Activated T-cell treated with anti-CD3 and anti-CD28 coated beads, Interleukin-2, amount 50 U/mL, for 4 hours (primary cell): ENCODE measurements around the gene BBS9. TPM values are rescaled to one million over a fixed set of nuclear protein-coding genes. Genes with fewer than 3 reads are reported as not detected.

Experiments
- ATAC-seq, 2 donors: fragments of 200-7000 bp; cut with Tn5 transposase; one replicate each; pipeline ENCODE4 v1.10.0; 2021
- DNase-seq: peaks from one replicate; pipeline ENCODE4 v3.0.0-alpha.2; 2020
- H3K27me3 Mint-ChIP-seq: one replicate; pipeline ENCODE4 v1.8.0; 2021; ENCODE audit warnings: low read depth, mixed read lengths
- H3K36me3 Mint-ChIP-seq: one replicate; pipeline ENCODE4 v1.8.0; 2022; ENCODE audit warnings: mixed read lengths; ENCODE audit not compliant: insufficient read depth
- H3K4me1 Mint-ChIP-seq: one replicate; pipeline ENCODE4 v1.8.0; 2021; ENCODE audit warnings: low read depth, mixed read lengths
- H3K4me3 Mint-ChIP-seq: one replicate; pipeline ENCODE4 v1.8.0; 2021; ENCODE audit warnings: mild to moderate bottlenecking, moderate library complexity, mixed read lengths
- H3K9me3 Mint-ChIP-seq: one replicate; pipeline ENCODE4 v1.8.0; 2021; ENCODE audit warnings: mixed read lengths
- total RNA-seq, 3 donors: library from RNA; stranded (reverse); gene quantifications; one replicate each; pipeline ENCODE4 v1.2.1, GENCODE V29; 2021

BBS9 gene
- total RNA-seq, 3 donors from 2014 or later: 4.1 to 5.0 (median 4.5) TPM

DNA sequence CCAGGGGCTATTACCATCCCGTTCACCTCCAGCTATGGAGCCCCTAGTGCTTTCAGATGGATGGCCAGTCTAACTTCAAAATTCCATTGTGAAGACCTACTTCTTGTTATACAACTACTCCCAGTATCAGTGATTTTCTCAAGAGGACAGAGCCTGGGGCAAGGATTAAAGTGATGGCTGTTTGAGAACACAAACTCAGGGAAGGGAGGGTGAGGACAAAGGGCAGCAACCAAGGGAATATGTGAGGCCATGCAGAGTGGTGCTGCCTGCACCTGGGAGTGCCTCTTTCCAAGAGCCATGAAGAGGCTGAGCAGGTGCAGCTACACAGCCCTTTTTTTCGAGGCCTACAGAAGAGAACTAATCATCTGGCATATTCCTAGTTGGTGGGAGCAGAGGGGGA, 472.5 kb downstream of the BBS9 start:
- H3K4me3 Mint-ChIP-seq: no peak overlapping the region

GRCh38 chr7:33604056-33604455, 474.7 kb downstream of the BBS9 start:
- Mint-ChIP-seq H3K4me3 (no peak overlapping the region), H3K9me3 (peaks cover 4% of the 10 kb centered on the region), H3K36me3 (peaks cover 32% of the 10 kb centered on the region), H3K27me3 (no peaks in the 10 kb centered on the region), H3K4me1 (no peaks in the 10 kb centered on the region)
- DNase-seq (no peak), ATAC-seq (no peak)

More for the DNA sequence above, 472.5 kb downstream of the BBS9 start:
- ATAC-seq (no peak), DNase-seq (no peak)
- Mint-ChIP-seq H3K4me1 (no peaks in the 10 kb centered on the region), H3K9me3 (no peaks in the 10 kb centered on the region), H3K27me3 (no peaks in the 10 kb centered on the region), H3K36me3 (peaks cover 25% of the 10 kb centered on the region)

DNA sequence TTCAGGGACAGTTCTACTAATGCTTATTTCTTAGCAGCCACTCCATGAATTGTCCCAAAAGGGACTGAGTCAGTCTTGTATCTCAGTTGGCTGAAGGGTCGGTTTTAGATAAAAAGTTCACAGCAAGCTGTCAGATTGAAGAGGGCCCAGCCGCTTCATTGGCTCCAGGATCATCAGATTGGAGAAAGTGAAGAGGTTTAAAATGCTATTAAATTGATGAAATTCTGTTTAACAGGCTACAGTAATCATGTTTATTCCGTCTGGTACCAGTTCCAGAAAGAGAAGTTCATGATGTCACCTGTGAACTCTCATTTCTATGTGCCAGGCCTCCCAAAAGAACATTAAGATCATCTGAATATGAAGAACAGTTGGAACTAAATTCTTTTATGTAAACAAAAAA, 481.6 kb downstream of the BBS9 start:
- Mint-ChIP-seq H3K36me3 (peaks cover 34% of the 10 kb centered on the region), H3K9me3 (peaks cover 4% of the 10 kb centered on the region), H3K4me3 (no peak overlapping the region), H3K27me3 (no peaks in the 10 kb centered on the region), H3K4me1 (no peaks in the 10 kb centered on the region)
- ATAC-seq (no peak), DNase-seq (no peak)

DNA sequence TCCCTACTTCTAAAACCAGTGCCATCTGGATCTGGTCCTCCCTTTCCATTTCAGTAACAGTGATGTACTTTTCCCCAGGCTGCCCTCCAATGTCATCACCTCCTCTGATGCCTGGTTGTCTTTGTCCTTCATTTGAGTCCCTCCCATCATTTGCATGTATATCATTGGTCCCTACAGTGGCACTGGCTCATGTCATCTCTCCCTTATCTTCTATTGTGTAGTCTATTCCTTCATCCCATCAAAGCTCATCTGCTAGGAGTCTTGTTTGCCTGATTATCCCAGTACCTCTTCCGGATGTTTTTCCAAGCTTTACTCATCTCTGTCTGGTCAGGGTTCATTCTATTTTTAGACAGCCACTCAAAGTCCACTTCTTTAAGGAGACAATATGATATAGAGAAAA, 483.1 kb downstream of the BBS9 start:
- H3K4me3 Mint-ChIP-seq: no peak overlapping the region
- no peak for ATAC-seq
- DNase-seq: no peak
- peaks cover 8% of the 10 kb centered on the region for H3K9me3 Mint-ChIP-seq
- no peaks in the 10 kb centered on the region for H3K4me1 Mint-ChIP-seq
- no peaks in the 10 kb centered on the region for H3K27me3 Mint-ChIP-seq
- H3K36me3 Mint-ChIP-seq: peaks cover 24% of the 10 kb centered on the region

GRCh38 chr7:33614357-33615117, 485.2 kb downstream of the BBS9 start:
- DNase-seq: no peak

GRCh38 chr7:33616752-33617151, 487.4 kb downstream of the BBS9 start:
- no peaks in the 10 kb centered on the region for H3K27me3 Mint-ChIP-seq
- H3K4me3 Mint-ChIP-seq: no peak overlapping the region
- no peak for DNase-seq
- no peaks in the 10 kb centered on the region for H3K4me1 Mint-ChIP-seq
- H3K9me3 Mint-ChIP-seq: peaks cover 33% of the 10 kb centered on the region
- peaks cover 8% of the 10 kb centered on the region for H3K36me3 Mint-ChIP-seq
- no peak for ATAC-seq

More at GRCh38 chr7:33614357-33615117, 485.2 kb downstream of the BBS9 start:
- H3K27me3 Mint-ChIP-seq: no peaks in the 10 kb centered on the region
- no peaks in the 10 kb centered on the region for H3K4me1 Mint-ChIP-seq
- H3K4me3 Mint-ChIP-seq: no peak overlapping the region
- H3K9me3 Mint-ChIP-seq: peaks cover 14% of the 10 kb centered on the region
- H3K36me3 Mint-ChIP-seq: peaks cover 15% of the 10 kb centered on the region
- no peak for ATAC-seq

DNA sequence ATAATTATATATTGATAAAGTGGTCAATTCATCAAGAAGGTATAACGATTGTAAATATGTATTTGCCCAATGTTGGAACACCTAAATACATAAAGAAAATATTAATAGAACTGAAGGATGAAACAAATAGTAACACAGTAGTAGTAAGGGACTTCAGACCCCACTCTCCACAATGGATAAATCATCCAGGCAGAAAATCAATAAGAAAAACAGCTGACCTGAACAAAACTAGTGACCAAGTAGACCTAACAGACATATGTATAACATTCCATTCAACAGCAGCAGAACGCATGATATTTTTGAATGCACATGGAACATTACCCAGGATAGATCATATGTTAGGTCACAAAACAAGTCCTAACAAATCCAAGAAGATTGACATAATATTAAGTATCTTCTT, 489.9 kb downstream of the BBS9 start:
- ATAC-seq (no peak), DNase-seq (no peak)
- peaks cover 2% of the 10 kb centered on the region for H3K36me3 Mint-ChIP-seq
- no peaks in the 10 kb centered on the region for H3K27me3 Mint-ChIP-seq
- no peaks in the 10 kb centered on the region for H3K4me1 Mint-ChIP-seq
- peaks cover 34% of the 10 kb centered on the region for H3K9me3 Mint-ChIP-seq
- H3K4me3 Mint-ChIP-seq: no peak overlapping the region

DNA sequence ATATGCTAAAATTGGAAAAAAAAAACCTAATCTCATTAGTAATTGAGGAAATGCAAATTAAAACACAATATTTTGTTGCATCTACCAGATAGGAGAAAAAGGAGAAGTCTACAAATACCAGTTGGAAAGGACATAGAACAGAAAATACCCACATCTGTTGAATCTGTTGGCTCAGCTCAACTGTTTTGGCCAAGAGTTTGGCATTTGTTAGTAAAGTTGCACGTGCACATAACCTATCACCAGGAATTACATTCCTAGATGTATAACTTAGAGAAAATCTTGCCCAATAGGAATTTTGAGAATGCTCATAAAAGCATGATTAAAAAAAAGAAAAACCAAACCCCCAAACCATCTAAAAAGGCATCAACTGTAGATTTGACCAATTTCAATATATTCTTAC, 493.9 kb downstream of the BBS9 start:
- no peak for ATAC-seq
- Mint-ChIP-seq H3K4me1 (no peaks in the 10 kb centered on the region), H3K9me3 (peaks cover 46% of the 10 kb centered on the region), H3K27me3 (no peaks in the 10 kb centered on the region), H3K36me3 (peaks cover 4% of the 10 kb centered on the region), H3K4me3 (no peak overlapping the region)
- DNase-seq: no peak

- Mint-ChIP-seq H3K4me1 (no peaks in the 10 kb centered on the region), H3K36me3 (peaks cover 4% of the 10 kb centered on the region), H3K4me3 (no peak overlapping the region), H3K9me3 (peaks cover 40% of the 10 kb centered on the region), H3K27me3 (no peaks in the 10 kb centered on the region)
- ATAC-seq (no peak), DNase-seq (no peak)
Measured at GRCh38 chr7:33624215-33624614, 494.9 kb downstream of the BBS9 start.

GRCh38 chr7:33626869-33627268, 497.5 kb downstream of the BBS9 start:
- no peak for DNase-seq
- no peak for ATAC-seq
- Mint-ChIP-seq H3K4me3 (no peak overlapping the region), H3K4me1 (no peaks in the 10 kb centered on the region), H3K27me3 (no peaks in the 10 kb centered on the region), H3K36me3 (peaks cover 4% of the 10 kb centered on the region), H3K9me3 (peaks cover 18% of the 10 kb centered on the region)

- no peak for ATAC-seq
- Mint-ChIP-seq H3K27me3 (no peaks in the 10 kb centered on the region), H3K9me3 (peaks cover 18% of the 10 kb centered on the region), H3K4me1 (no peaks in the 10 kb centered on the region), H3K36me3 (peaks cover 4% of the 10 kb centered on the region), H3K4me3 (no peak overlapping the region)
- DNase-seq: no peak
Measured at GRCh38 chr7:33627741-33628140, 498.4 kb downstream of the BBS9 start.

GRCh38 chr7:33628894-33629293, 499.5 kb downstream of the BBS9 start:
- H3K36me3 Mint-ChIP-seq: peaks cover 4% of the 10 kb centered on the region
- ATAC-seq (no peak), DNase-seq (no peak)
- peaks cover 18% of the 10 kb centered on the region for H3K9me3 Mint-ChIP-seq
- H3K27me3 Mint-ChIP-seq: no peaks in the 10 kb centered on the region
- no peaks in the 10 kb centered on the region for H3K4me1 Mint-ChIP-seq
- no peak overlapping the region for H3K4me3 Mint-ChIP-seq

DNA sequence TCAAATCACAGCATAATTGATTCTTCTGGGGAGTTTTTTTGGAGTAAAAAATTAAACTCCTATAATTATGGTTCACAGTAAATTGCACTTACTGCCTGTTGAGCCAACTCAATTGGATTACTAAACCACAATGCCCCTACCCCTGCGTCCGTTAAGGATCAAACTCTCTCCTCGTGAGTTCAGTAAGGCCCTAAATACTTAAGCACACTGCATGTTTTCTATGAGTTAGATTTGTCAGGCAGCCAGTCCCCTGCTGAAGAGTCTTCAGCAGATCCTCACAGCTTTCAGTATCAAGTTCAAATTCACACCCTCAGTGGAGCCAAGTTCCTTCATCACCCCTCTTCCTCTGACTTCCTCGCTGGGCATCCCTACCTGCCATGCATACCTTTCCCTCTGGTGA, 501.0 kb downstream of the BBS9 start:
- Mint-ChIP-seq H3K9me3 (peaks cover 11% of the 10 kb centered on the region), H3K4me3 (no peak overlapping the region), H3K4me1 (no peaks in the 10 kb centered on the region), H3K27me3 (no peaks in the 10 kb centered on the region), H3K36me3 (peaks cover 4% of the 10 kb centered on the region)
- no peak for ATAC-seq
- DNase-seq: no peak

- H3K4me1 Mint-ChIP-seq: no peaks in the 10 kb centered on the region
- no peaks in the 10 kb centered on the region for H3K27me3 Mint-ChIP-seq
- no peak for ATAC-seq
- DNase-seq: no peak
- H3K4me3 Mint-ChIP-seq: no peak overlapping the region
- H3K36me3 Mint-ChIP-seq: no peaks in the 10 kb centered on the region
- no peaks in the 10 kb centered on the region for H3K9me3 Mint-ChIP-seq
Measured at GRCh38 chr7:33632322-33632721, 503.0 kb downstream of the BBS9 start.

DNA sequence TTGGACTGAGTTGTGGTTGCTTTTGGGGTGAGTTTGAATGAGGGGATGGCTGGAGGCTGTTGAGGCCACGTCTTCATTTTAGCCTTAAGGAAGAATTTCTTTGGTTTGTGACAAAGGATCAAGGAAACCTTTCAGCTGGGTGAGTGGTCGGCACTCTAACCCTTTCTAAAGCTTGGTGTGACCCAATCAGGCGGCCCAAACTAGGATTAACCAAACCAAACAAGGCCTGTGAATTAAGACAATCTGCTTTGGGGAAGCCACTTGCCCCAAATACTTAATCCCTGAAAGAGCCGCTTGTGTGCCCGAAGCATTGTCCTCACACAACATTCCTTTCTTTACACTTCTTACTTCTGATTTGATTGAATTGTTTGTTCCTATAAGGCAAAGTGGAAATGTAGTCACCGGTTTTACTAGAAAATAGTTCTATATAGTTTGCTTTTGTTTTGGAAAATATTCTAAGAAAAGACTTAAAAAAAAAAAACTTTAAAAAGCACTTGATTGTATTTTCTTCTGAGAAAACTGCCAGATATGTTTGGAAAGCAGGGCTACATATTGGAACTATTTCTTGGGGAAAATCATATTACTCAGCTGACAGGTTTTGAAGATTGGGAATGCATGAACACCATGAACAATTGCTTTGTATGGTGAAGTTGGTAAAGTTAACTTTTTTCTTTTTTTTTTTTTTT, 503.6 kb downstream of the BBS9 start:
- DNase-seq (no peak), ATAC-seq (no peak)
- no peaks in the 10 kb centered on the region for H3K27me3 Mint-ChIP-seq
- H3K4me3 Mint-ChIP-seq: no peak overlapping the region
- no peaks in the 10 kb centered on the region for H3K9me3 Mint-ChIP-seq
- H3K4me1 Mint-ChIP-seq: no peaks in the 10 kb centered on the region
- H3K36me3 Mint-ChIP-seq: peaks cover under 1% of the 10 kb centered on the region
